Activated naive CD8-positive, alpha-beta T cell treated with anti-CD3 and anti-CD28 coated beads, Interleukin-2, amount 10 ng/mL, durations not matched to agents 7 days and 5 days (primary cell): ENCODE results near the gene KRTAP10-3. TPM values are rescaled to one million over a fixed set of nuclear protein-coding genes. Genes with fewer than 3 reads are reported as not detected.
A peak's percentile ranks its signal among the peaks of the same experiment; 100 is the strongest.
"Not testable (repeated sequence)": the region's sequence is repeated elsewhere in the genome, so short reads cannot be mapped to it uniquely, and the experiment has no call there.

Experiments
- ATAC-seq: fragments of 150-1000 bp; cut with Tn5 transposase; one replicate; pipeline ENCODE4 v1.10.0; 2021; ENCODE audit warnings: low read depth, moderate library complexity
- POLR2A ChIA-PET: fragments of 350-600 bp; sonication (Branson Sonifier 250); formaldehyde crosslinking; loops from one replicate; lab custom pipeline; 2021; ENCODE audit warnings: antibody characterized with exemption; lab: Charles Lee
- DNase-seq: peaks from one replicate; pipeline ENCODE4 v3.0.0; 2021
- H3K27ac Mint-ChIP-seq: one replicate; pipeline ENCODE4 v1.8.0; 2022; ENCODE audit warnings: mild to moderate bottlenecking, mixed read lengths
- H3K27me3 Mint-ChIP-seq: one replicate; pipeline ENCODE4 v1.8.0; 2022; ENCODE audit warnings: mild to moderate bottlenecking, moderate library complexity, mixed read lengths
- H3K36me3 Mint-ChIP-seq: one replicate; pipeline ENCODE4 v1.8.0; 2021; ENCODE audit warnings: mild to moderate bottlenecking, mixed read lengths
- H3K4me1 Mint-ChIP-seq: one replicate; pipeline ENCODE4 v1.8.0; 2021; ENCODE audit warnings: mixed read lengths
- H3K4me3 Mint-ChIP-seq: one replicate; pipeline ENCODE4 v1.8.0; 2022; ENCODE audit warnings: mild to moderate bottlenecking, moderate library complexity, mixed read lengths
- H3K9me3 Mint-ChIP-seq: one replicate; pipeline ENCODE4 v1.8.0; 2021; ENCODE audit warnings: mixed read lengths
- total RNA-seq, 2 experiments: library from RNA; stranded (reverse); gene quantifications; one replicate each; pipeline ENCODE4 v1.2.3, GENCODE V29; 2021

The KRTAP10-3 gene
- total RNA-seq, 2 experiments from 2014 or later: not detected

GRCh38 chr21:44571296-44571695, 12.7 kb upstream of the KRTAP10-3 start:
- POLR2A ChIA-PET: no interaction called here
- DNase-seq (no peak), ATAC-seq (no peak)
- no peak overlapping the region for H3K4me3 Mint-ChIP-seq
- H3K4me1 Mint-ChIP-seq: no peaks in the 10 kb centered on the region
- H3K27ac Mint-ChIP-seq: no peak overlapping the region
- H3K9me3 Mint-ChIP-seq: peaks cover 6% of the 10 kb centered on the region
- no peaks in the 10 kb centered on the region for H3K36me3 Mint-ChIP-seq
- H3K27me3 Mint-ChIP-seq: no peaks in the 10 kb centered on the region

- no peaks in the 10 kb centered on the region for H3K9me3 Mint-ChIP-seq
- DNase-seq (no peak), ATAC-seq (no peak)
- no peaks in the 10 kb centered on the region for H3K36me3 Mint-ChIP-seq
- no peak overlapping the region for H3K27ac Mint-ChIP-seq
- H3K4me3 Mint-ChIP-seq: no peak overlapping the region
- POLR2A ChIA-PET: interaction anchor here (0.6 kb wide), 1 partner anchor 257 kb away, joined by 3 read pairs; no protein-coding TSS in a partner anchor
- H3K27me3 Mint-ChIP-seq: no peaks in the 10 kb centered on the region
- peaks cover 5% of the 10 kb centered on the region for H3K4me1 Mint-ChIP-seq
Observed at GRCh38 chr21:44569861-44570517, 11.4 kb upstream of the KRTAP10-3 start.

GRCh38 chr21:44568667-44569556, 10.3 kb upstream of the KRTAP10-3 start:
- peaks cover 10% of the 10 kb centered on the region for H3K4me1 Mint-ChIP-seq
- no peaks in the 10 kb centered on the region for H3K9me3 Mint-ChIP-seq
- no peak for DNase-seq
- no peaks in the 10 kb centered on the region for H3K27me3 Mint-ChIP-seq
- no peak overlapping the region for H3K27ac Mint-ChIP-seq
- POLR2A ChIA-PET: no interaction called here
- no peak overlapping the region for H3K4me3 Mint-ChIP-seq
- ATAC-seq: no peak
- no peaks in the 10 kb centered on the region for H3K36me3 Mint-ChIP-seq

GRCh38 chr21:44568261-44568660, 9.7 kb upstream of the KRTAP10-3 start:
- peaks cover 10% of the 10 kb centered on the region for H3K4me1 Mint-ChIP-seq
- H3K27ac Mint-ChIP-seq: no peak overlapping the region
- POLR2A ChIA-PET: no interaction called here
- H3K4me3 Mint-ChIP-seq: no peak overlapping the region
- H3K27me3 Mint-ChIP-seq: no peaks in the 10 kb centered on the region
- ATAC-seq (no peak), DNase-seq (no peak)
- no peaks in the 10 kb centered on the region for H3K36me3 Mint-ChIP-seq
- H3K9me3 Mint-ChIP-seq: peaks cover under 1% of the 10 kb centered on the region

- no peak for DNase-seq
- no peak overlapping the region for H3K27ac Mint-ChIP-seq
- POLR2A ChIA-PET: no interaction called here
Observed at GRCh38 chr21:44567481-44568171, 9.0 kb upstream of the KRTAP10-3 start.

GRCh38 chr21:44566403-44566802, 7.8 kb upstream of the KRTAP10-3 start:
- POLR2A ChIA-PET: no interaction called here
- Mint-ChIP-seq H3K27me3 (peaks cover 2% of the 10 kb centered on the region), H3K36me3 (peaks cover 2% of the 10 kb centered on the region), H3K4me3 (no peak overlapping the region), H3K9me3 (peaks cover 11% of the 10 kb centered on the region), H3K27ac (no peak overlapping the region), H3K4me1 (peaks cover 10% of the 10 kb centered on the region)
- ATAC-seq (no peak), DNase-seq (no peak)

More at GRCh38 chr21:44567481-44568171, 9.0 kb upstream of the KRTAP10-3 start:
- peaks cover 4% of the 10 kb centered on the region for H3K9me3 Mint-ChIP-seq
- no peak for ATAC-seq
- no peaks in the 10 kb centered on the region for H3K36me3 Mint-ChIP-seq
- H3K4me1 Mint-ChIP-seq: peaks cover 10% of the 10 kb centered on the region
- H3K4me3 Mint-ChIP-seq: no peak overlapping the region
- no peaks in the 10 kb centered on the region for H3K27me3 Mint-ChIP-seq

- Mint-ChIP-seq H3K4me1 (peaks cover 10% of the 10 kb centered on the region), H3K9me3 (peaks cover 18% of the 10 kb centered on the region), H3K27me3 (peaks cover 9% of the 10 kb centered on the region), H3K36me3 (peaks cover 9% of the 10 kb centered on the region), H3K4me3 (peak overlapping the region; percentile 35), H3K27ac (peak overlapping the region; percentile 75)
- POLR2A ChIA-PET: no interaction called here
- DNase-seq (no peak), ATAC-seq (peak; percentile 63)
Observed at GRCh38 chr21:44564886-44565598, 6.4 kb upstream of the KRTAP10-3 start.

GRCh38 chr21:44564099-44564498, 5.5 kb upstream of the KRTAP10-3 start:
- Mint-ChIP-seq H3K36me3 (peaks cover 9% of the 10 kb centered on the region), H3K4me3 (no peak overlapping the region), H3K9me3 (peaks cover 18% of the 10 kb centered on the region), H3K27me3 (peaks cover 9% of the 10 kb centered on the region), H3K4me1 (peaks cover 10% of the 10 kb centered on the region), H3K27ac (no peak overlapping the region)
- ATAC-seq: no peak
- DNase-seq: no peak
- POLR2A ChIA-PET: no interaction called here

GRCh38 chr21:44558329-44558675, 293 bp downstream of the KRTAP10-3 start:
- H3K4me3 Mint-ChIP-seq, POLR2A ChIA-PET, H3K4me1 Mint-ChIP-seq, ATAC-seq, DNase-seq, H3K36me3 Mint-ChIP-seq, H3K27me3 Mint-ChIP-seq, H3K27ac Mint-ChIP-seq: not testable (repeated sequence)
- H3K9me3 Mint-ChIP-seq: peaks cover 18% of the 10 kb centered on the region

- ATAC-seq (no peak), DNase-seq (no peak)
- Mint-ChIP-seq H3K9me3 (peaks cover 17% of the 10 kb centered on the region), H3K27me3 (peaks cover 14% of the 10 kb centered on the region), H3K36me3 (peaks cover 9% of the 10 kb centered on the region), H3K27ac (no peak overlapping the region), H3K4me1 (no peaks in the 10 kb centered on the region), H3K4me3 (no peak overlapping the region)
- POLR2A ChIA-PET: no interaction called here
Observed at GRCh38 chr21:44557491-44558328, 885 bp downstream of the KRTAP10-3 start.

GRCh38 chr21:44556879-44557278, 1.7 kb downstream of the KRTAP10-3 start:
- peaks cover 11% of the 10 kb centered on the region for H3K27me3 Mint-ChIP-seq
- no peak for ATAC-seq
- H3K36me3 Mint-ChIP-seq: peaks cover 7% of the 10 kb centered on the region

GRCh38 chr21:44555200-44555875, 3.3 kb downstream of the KRTAP10-3 start:
- Mint-ChIP-seq H3K4me1 (no peaks in the 10 kb centered on the region), H3K27ac (no peak overlapping the region), H3K36me3 (peaks cover under 1% of the 10 kb centered on the region), H3K4me3 (no peak overlapping the region), H3K9me3 (peaks cover 4% of the 10 kb centered on the region), H3K27me3 (peaks cover 5% of the 10 kb centered on the region)
- no peak for ATAC-seq
- DNase-seq: no peak
- POLR2A ChIA-PET: no interaction called here

More at GRCh38 chr21:44556879-44557278, 1.7 kb downstream of the KRTAP10-3 start:
- DNase-seq: no peak
- H3K9me3 Mint-ChIP-seq: peaks cover 10% of the 10 kb centered on the region
- no peaks in the 10 kb centered on the region for H3K4me1 Mint-ChIP-seq
- H3K27ac Mint-ChIP-seq: no peak overlapping the region
- no peak overlapping the region for H3K4me3 Mint-ChIP-seq
- POLR2A ChIA-PET: no interaction called here
